Liver (tissue), 9 donors: ENCODE data around the gene LHB. TPM values are rescaled to one million over a fixed set of nuclear protein-coding genes. Genes with fewer than 3 reads are reported as not detected.
A peak's percentile ranks its signal among the peaks of the same experiment; 100 is the strongest.

ENCODE experiments used
- DNase-seq: peaks from one replicate; pipeline ENCODE4 v3.0.0-alpha.2; 2017; ENCODE audit warnings: low spot score
- H3K27ac ChIP-seq, 2 donors: one replicate each; pipeline ENCODE4 v1.7.0; 2013; ENCODE audit warnings: inconsistent platforms in 2 of 2, low read length in 2 of 2, control low read depth in 1 of 2, low read depth in 1 of 2, mild to moderate bottlenecking in 1 of 2
- H3K27me3 ChIP-seq, 4 donors: one replicate each; pipeline versions ENCODE4 v1.6.1 to v1.7.0; 2013; ENCODE audit warnings: low read length in 3 of 4, inconsistent platforms in 1 of 4, mild to moderate bottlenecking in 1 of 4, moderate library complexity in 1 of 4; ENCODE audit not compliant: control insufficient read depth in 4 of 4, insufficient read depth in 4 of 4
- H3K36me3 ChIP-seq, 4 donors: one replicate each; pipeline versions ENCODE4 v1.6.1 to v1.7.0; 2013; ENCODE audit warnings: low read length in 3 of 4, mild to moderate bottlenecking in 3 of 4, low read depth in 1 of 4, moderate library complexity in 1 of 4; ENCODE audit not compliant: control insufficient read depth in 4 of 4, insufficient read depth in 3 of 4
- H3K4me1 ChIP-seq, 4 donors: one replicate each; pipeline versions ENCODE4 v1.6.1 to v1.7.0; 2013; ENCODE audit warnings: low read length in 3 of 4, mild to moderate bottlenecking in 3 of 4, moderate library complexity in 1 of 4; ENCODE audit not compliant: control insufficient read depth in 4 of 4, insufficient read depth in 4 of 4
- H3K4me3 ChIP-seq, 3 donors: one replicate each; pipeline versions ENCODE4 v1.6.1 to v1.7.0; 2013; ENCODE audit warnings: low read length in 3 of 3, control low read depth in 1 of 3, low read depth in 1 of 3, mild to moderate bottlenecking in 1 of 3
- H3K9ac ChIP-seq, 2 donors: one replicate each; pipeline ENCODE4 v1.7.0; 2013; ENCODE audit warnings: low read length in 2 of 2, mild to moderate bottlenecking in 2 of 2, moderate library complexity in 2 of 2, control low read depth in 1 of 2, low read depth in 1 of 2
- H3K9me3 ChIP-seq, 4 donors: one replicate each; pipeline versions ENCODE4 v1.6.1 to v1.7.0; 2013; ENCODE audit warnings: low read length in 3 of 4; ENCODE audit not compliant: control insufficient read depth in 4 of 4
- ATF3 ChIP-seq: IDR thresholded peaks from 2 replicates; pipeline ENCODE4 v1.6.1; 2016; ENCODE audit warnings: antibody characterized with exemption
- EGR1 ChIP-seq, 2 donors: IDR thresholded peaks; 2 replicates each; pipeline ENCODE4 v1.6.1; 2016 to 2018; ENCODE audit warnings: antibody characterized with exemption in 2 of 2, low read depth in 2 of 2
- FOXA1 ChIP-seq: IDR thresholded peaks from 2 replicates; pipeline ENCODE4 v1.6.1; 2016; ENCODE audit warnings: antibody characterized with exemption
- GABPA ChIP-seq, 2 donors: IDR thresholded peaks in 1 of 2; conservative IDR thresholded peaks in 1 of 2; 2 replicates each; pipeline ENCODE4 v1.6.1; 2016; ENCODE audit warnings: antibody characterized with exemption in 2 of 2, mild to moderate bottlenecking in 1 of 2, moderate library complexity in 1 of 2
- HNF4A ChIP-seq, 2 donors: conservative IDR thresholded peaks; 2 replicates each; pipeline ENCODE4 v1.6.1; 2016; ENCODE audit warnings: antibody characterized with exemption in 2 of 2, mild to moderate bottlenecking in 2 of 2
- JUND ChIP-seq, 2 donors: IDR thresholded peaks; 2 replicates each; pipeline ENCODE4 v1.6.1; 2016; ENCODE audit warnings: antibody characterized with exemption in 2 of 2
- NR2F2 ChIP-seq: IDR thresholded peaks from 2 replicates; pipeline ENCODE4 v1.6.1; 2016; ENCODE audit warnings: antibody characterized with exemption
- RAD21 ChIP-seq, 2 donors: IDR thresholded peaks; 2 replicates each; pipeline ENCODE4 v1.6.1; 2016; ENCODE audit warnings: antibody characterized with exemption in 2 of 2, mild to moderate bottlenecking in 2 of 2
- RXRA ChIP-seq, 2 donors: IDR thresholded peaks; 2 replicates each; pipeline ENCODE4 v1.6.1; 2017 to 2018; ENCODE audit warnings: antibody characterized with exemption in 2 of 2, mild to moderate bottlenecking in 1 of 2
- SP1 ChIP-seq: IDR thresholded peaks from 2 replicates; pipeline ENCODE4 v1.6.1; 2018; ENCODE audit warnings: antibody characterized with exemption, mild to moderate bottlenecking
- WGBS: extraction: QIAGEN DNeasy Blood & Tissue Kit; methylation state at CpG from one replicate; pipeline ENCODE4 v1.1.7; 2013; 5-methylcytosine and 5-hydroxymethylcytosine counted together
- polyA plus RNA-seq, 2 donors: library from polyadenylated mRNA; stranded (reverse) in 1 of 2; unstranded in 1 of 2; fragments of 200-250 nt in 1 of 2; fragments of >200 nt in 1 of 2; fragmentation: Nextera tagmentation in 1 of 2; extraction: Ambion mirVana in 1 of 2; gene quantifications; one replicate each; pipeline versions ENCODE4 v1.2.1 to v1.2.3, GENCODE V29; 2013 to 2015
- total RNA-seq, 2 donors: library from RNA; depleted of rRNA; stranded (reverse); fragments of >200 nt; gene quantifications; one replicate each; pipeline ENCODE4 v1.2.3, GENCODE V29; 2014
- TF ChIP-seq, protein P1 (sequence below): fragments of 150-350 bp; IDR thresholded peaks from 2 replicates; pipeline ENCODE4 v1.5.1; 2017; ENCODE audit warnings: improper control_type of control experiment, low read depth, low read length; ENCODE audit not compliant: missing input control
- TF ChIP-seq, protein P2 (sequence below): IDR thresholded peaks from 2 replicates; pipeline ENCODE4 v1.6.1; 2016; ENCODE audit warnings: antibody characterized with exemption
- TF ChIP-seq, protein P3 (sequence below): IDR thresholded peaks from 2 replicates; pipeline ENCODE4 v1.6.1; 2016; ENCODE audit warnings: antibody characterized with exemption
- TF ChIP-seq, protein P4 (sequence below): IDR thresholded peaks from 2 replicates; pipeline ENCODE4 v1.6.1; 2016; ENCODE audit warnings: antibody characterized with exemption, mild to moderate bottlenecking
- donor health status: healthy.
- donor health status: healthy.
- donor health status: healthy.
- donor health status: healthy.
- donor health status: healthy.

LHB gene
- total RNA-seq = not detected
- not detected for polyA plus RNA-seq

- DNase-seq = no peak
Observed at GRCh38 chr19:49017041-49017665, at the start of gene LHB. LHB (minus strand) TSS chr19:49017091; CDS start chr19:49017081, 10 bp downstream.

DNA sequence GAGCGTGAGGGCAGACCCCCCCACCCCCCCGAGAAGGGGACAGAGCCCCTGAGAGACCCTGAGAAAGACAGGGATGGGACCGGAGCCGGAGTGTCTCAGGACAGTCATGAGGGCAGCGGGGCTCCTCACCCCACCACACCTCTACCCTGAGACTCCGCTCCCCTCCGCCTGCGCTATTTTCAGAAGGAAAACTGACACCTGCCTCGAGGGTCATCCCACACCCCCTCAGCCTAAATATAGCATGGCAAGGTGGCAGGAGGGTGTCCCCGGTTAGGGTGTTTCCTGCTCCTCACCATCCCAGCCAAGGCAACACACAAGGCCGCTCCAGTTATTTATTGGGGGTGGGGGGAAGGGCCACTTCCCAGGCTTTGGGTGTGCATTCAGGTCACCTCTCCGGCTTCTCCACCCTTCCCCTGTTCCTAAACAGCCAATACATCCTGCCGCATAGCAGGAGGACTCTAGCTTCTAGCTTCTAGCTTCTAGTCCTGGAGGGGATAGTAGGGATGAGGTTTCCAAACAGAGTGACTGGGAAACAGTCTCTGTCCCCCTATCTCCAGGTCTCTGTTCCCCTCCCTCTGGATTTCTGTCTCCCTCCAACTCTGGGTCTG is 49.1 kb upstream of the LHB start:
- Histone ChIP-seq H3K9me3 (no peaks in the 10 kb centered on the region), H3K27ac (no peak overlapping the region), H3K36me3 (no peaks in the 10 kb centered on the region), H3K4me1 (no peaks in the 10 kb centered on the region), H3K9ac (no peak overlapping the region), H3K4me3 (no peak overlapping the region), H3K27me3 (peaks cover 0 to 5% (median 0%) of the 10 kb centered on the region in 4 donors)
- TF ChIP-seq NR2F2 = no peak
- no peak for TF ChIP-seq EGR1 (IDR thresholded peaks at IDR 0.05; ENCODE audit: low read depth in 2 of 2)
- no peak for TF ChIP-seq JUND (IDR thresholded peaks at IDR 0.05)
- no peak for TF ChIP-seq ATF3
- TF ChIP-seq GABPA (IDR thresholded peaks at IDR 0.05 in 1 of 2, conservative IDR thresholded peaks at IDR 0.05 in 1 of 2) = no peak
- TF ChIP-seq FOXA1 = no peak
- TF ChIP-seq RAD21 (IDR thresholded peaks at IDR 0.05) = no peak
- TF ChIP-seq, protein P1, sequence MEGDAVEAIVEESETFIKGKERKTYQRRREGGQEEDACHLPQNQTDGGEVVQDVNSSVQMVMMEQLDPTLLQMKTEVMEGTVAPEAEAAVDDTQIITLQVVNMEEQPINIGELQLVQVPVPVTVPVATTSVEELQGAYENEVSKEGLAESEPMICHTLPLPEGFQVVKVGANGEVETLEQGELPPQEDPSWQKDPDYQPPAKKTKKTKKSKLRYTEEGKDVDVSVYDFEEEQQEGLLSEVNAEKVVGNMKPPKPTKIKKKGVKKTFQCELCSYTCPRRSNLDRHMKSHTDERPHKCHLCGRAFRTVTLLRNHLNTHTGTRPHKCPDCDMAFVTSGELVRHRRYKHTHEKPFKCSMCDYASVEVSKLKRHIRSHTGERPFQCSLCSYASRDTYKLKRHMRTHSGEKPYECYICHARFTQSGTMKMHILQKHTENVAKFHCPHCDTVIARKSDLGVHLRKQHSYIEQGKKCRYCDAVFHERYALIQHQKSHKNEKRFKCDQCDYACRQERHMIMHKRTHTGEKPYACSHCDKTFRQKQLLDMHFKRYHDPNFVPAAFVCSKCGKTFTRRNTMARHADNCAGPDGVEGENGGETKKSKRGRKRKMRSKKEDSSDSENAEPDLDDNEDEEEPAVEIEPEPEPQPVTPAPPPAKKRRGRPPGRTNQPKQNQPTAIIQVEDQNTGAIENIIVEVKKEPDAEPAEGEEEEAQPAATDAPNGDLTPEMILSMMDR = no peak
- TF ChIP-seq, protein P2, sequence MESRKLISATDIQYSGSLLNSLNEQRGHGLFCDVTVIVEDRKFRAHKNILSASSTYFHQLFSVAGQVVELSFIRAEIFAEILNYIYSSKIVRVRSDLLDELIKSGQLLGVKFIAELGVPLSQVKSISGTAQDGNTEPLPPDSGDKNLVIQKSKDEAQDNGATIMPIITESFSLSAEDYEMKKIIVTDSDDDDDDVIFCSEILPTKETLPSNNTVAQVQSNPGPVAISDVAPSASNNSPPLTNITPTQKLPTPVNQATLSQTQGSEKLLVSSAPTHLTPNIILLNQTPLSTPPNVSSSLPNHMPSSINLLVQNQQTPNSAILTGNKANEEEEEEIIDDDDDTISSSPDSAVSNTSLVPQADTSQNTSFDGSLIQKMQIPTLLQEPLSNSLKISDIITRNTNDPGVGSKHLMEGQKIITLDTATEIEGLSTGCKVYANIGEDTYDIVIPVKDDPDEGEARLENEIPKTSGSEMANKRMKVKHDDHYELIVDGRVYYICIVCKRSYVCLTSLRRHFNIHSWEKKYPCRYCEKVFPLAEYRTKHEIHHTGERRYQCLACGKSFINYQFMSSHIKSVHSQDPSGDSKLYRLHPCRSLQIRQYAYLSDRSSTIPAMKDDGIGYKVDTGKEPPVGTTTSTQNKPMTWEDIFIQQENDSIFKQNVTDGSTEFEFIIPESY = no peak
- TF ChIP-seq SP1 = no peak
- TF ChIP-seq HNF4A (conservative IDR thresholded peaks at IDR 0.05) = no peak
- TF ChIP-seq, protein P3, sequence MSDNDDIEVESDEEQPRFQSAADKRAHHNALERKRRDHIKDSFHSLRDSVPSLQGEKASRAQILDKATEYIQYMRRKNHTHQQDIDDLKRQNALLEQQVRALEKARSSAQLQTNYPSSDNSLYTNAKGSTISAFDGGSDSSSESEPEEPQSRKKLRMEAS = no peak
- no peak for TF ChIP-seq RXRA (IDR thresholded peaks at IDR 0.05)
- TF ChIP-seq, protein P4, sequence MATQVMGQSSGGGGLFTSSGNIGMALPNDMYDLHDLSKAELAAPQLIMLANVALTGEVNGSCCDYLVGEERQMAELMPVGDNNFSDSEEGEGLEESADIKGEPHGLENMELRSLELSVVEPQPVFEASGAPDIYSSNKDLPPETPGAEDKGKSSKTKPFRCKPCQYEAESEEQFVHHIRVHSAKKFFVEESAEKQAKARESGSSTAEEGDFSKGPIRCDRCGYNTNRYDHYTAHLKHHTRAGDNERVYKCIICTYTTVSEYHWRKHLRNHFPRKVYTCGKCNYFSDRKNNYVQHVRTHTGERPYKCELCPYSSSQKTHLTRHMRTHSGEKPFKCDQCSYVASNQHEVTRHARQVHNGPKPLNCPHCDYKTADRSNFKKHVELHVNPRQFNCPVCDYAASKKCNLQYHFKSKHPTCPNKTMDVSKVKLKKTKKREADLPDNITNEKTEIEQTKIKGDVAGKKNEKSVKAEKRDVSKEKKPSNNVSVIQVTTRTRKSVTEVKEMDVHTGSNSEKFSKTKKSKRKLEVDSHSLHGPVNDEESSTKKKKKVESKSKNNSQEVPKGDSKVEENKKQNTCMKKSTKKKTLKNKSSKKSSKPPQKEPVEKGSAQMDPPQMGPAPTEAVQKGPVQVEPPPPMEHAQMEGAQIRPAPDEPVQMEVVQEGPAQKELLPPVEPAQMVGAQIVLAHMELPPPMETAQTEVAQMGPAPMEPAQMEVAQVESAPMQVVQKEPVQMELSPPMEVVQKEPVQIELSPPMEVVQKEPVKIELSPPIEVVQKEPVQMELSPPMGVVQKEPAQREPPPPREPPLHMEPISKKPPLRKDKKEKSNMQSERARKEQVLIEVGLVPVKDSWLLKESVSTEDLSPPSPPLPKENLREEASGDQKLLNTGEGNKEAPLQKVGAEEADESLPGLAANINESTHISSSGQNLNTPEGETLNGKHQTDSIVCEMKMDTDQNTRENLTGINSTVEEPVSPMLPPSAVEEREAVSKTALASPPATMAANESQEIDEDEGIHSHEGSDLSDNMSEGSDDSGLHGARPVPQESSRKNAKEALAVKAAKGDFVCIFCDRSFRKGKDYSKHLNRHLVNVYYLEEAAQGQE = no peak
- WGBS = 48% methylated on average over 13 of the region's 13 CpGs
- DNase-seq = no peak

More at GRCh38 chr19:49017041-49017665, at the start of gene LHB:
- Histone ChIP-seq H3K9ac (no peak within 1 kb of the TSS), H3K36me3 (peaks cover 3 to 19% (median 5%) of the 10 kb centered on the region in 4 donors), H3K9me3 (no peaks in the 10 kb centered on the region), H3K4me3 (peak within 1 kb of the TSS in 1 of 3 donors; percentile 50), H3K4me1 (peaks cover 5 to 22% (median 16%) of the 10 kb centered on the region in 4 donors), H3K27ac (no peak within 1 kb of the TSS), H3K27me3 (no peaks in the 10 kb centered on the region)
- TF ChIP-seq NR2F2 = no peak
- WGBS = 77% methylated on average over 17 of the region's 17 CpGs
